ENCODE data around the gene FGF19.

The FGF19 gene

GRCh38 chr11:69656536-69657455, 47.0 kb downstream of the FGF19 start:
- no peak for DNase-seq (ENCODE audit: low read depth in 2 of 3, low spot score in 1 of 3)

- no peak for DNase-seq (ENCODE audit: low read depth in 2 of 3, low spot score in 1 of 3)
Observed at GRCh38 chr11:69655479-69656428, 48.1 kb downstream of the FGF19 start.

GRCh38 chr11:69654660-69655478, 49.0 kb downstream of the FGF19 start:
- DNase-seq (ENCODE audit: low read depth in 2 of 3, low spot score in 1 of 3), result no peak

- DNase-seq (ENCODE audit: low read depth in 2 of 3, low spot score in 1 of 3), result no peak
Observed at GRCh38 chr11:69654001-69654659, 49.7 kb downstream of the FGF19 start.

GRCh38 chr11:69653406-69653960, 50.3 kb downstream of the FGF19 start:
- no peak for DNase-seq (ENCODE audit: low read depth in 2 of 3, low spot score in 1 of 3)

GRCh38 chr11:69652999-69653398, 50.8 kb downstream of the FGF19 start:
- no peak for DNase-seq (ENCODE audit: low read depth in 2 of 3, low spot score in 1 of 3)

GRCh38 chr11:69651834-69652620, 51.8 kb downstream of the FGF19 start:
- no peak for DNase-seq (ENCODE audit: low read depth in 2 of 3, low spot score in 1 of 3)

- no peak for DNase-seq (ENCODE audit: low read depth in 2 of 3, low spot score in 1 of 3)
Observed at GRCh38 chr11:69650832-69651344, 52.9 kb downstream of the FGF19 start.

- DNase-seq (ENCODE audit: low read depth in 2 of 3, low spot score in 1 of 3), result no peak
Observed at GRCh38 chr11:69650081-69650831, 53.6 kb downstream of the FGF19 start.

- DNase-seq (ENCODE audit: low read depth in 2 of 3, low spot score in 1 of 3), result no peak
Observed at GRCh38 chr11:69649576-69649900, 54.3 kb downstream of the FGF19 start.

GRCh38 chr11:69648679-69649575, 54.9 kb downstream of the FGF19 start:
- DNase-seq (ENCODE audit: low read depth in 2 of 3, low spot score in 1 of 3), result no peak
